GM12892 (cell line): ENCODE data around the gene MCM7.

Experiments used
- POLR2A ChIP-seq: IDR thresholded peaks from 2 replicates; pipeline ENCODE4 v1.6.1; 2011; ENCODE audit warnings: low read depth, low read length, control low read depth
- TAF1 ChIP-seq: IDR thresholded peaks from 2 replicates; pipeline ENCODE4 v1.6.1; 2011; ENCODE audit warnings: low read depth, mild to moderate bottlenecking, control low read depth, low read length, borderline replicate concordance

GRCh38 chr7:100051611-100052010 is 49.6 kb downstream of the MCM7 start:
- no peak for TF ChIP-seq POLR2A
- no peak for TF ChIP-seq TAF1
